GM12878 (cell line): Measurements from ENCODE around the gene NDUFB11. TPM values are rescaled to one million over a fixed set of nuclear protein-coding genes. Genes with fewer than 3 reads are reported as not detected.

ENCODE experiments used
- ATAC-seq: fragments of 200-7000 bp; cut with Tn5 transposase; 3 replicates; pipeline ENCODE4 v1.9.1; 2020; ENCODE audit warnings: mild to moderate bottlenecking, moderate library complexity
- BruUV-seq: library from RNA; stranded (reverse); fragments of 400-500 nt; replicated peaks from 2 replicates; lab custom pipeline; 2021; lab: Mats Ljungman, UMichigan
- CTCF ChIA-PET: fragments of 300-600 bp; sonication (Branson Sonifier 250); formaldehyde crosslinking; extraction: SDS; loops from one replicate; lab custom pipeline; 2021; ENCODE audit warnings: inconsistent platforms; lab: Yijun Ruan, JAX
- POLR2A ChIA-PET: fragments of 350-600 bp; formaldehyde crosslinking; extraction: SDS; loops from one replicate; lab custom pipeline; 2021; ENCODE audit warnings: inconsistent platforms; lab: Charles Lee
- RAD21 ChIA-PET: fragments of 300-600 bp; sonication (Branson Sonifier 250); formaldehyde crosslinking; loops from one replicate; lab custom pipeline; 2023; ENCODE audit warnings: antibody characterized with exemption; ENCODE audit not compliant: unreplicated experiment; lab: Charles Lee
- SMC1A ChIA-PET: fragments of 300-600 bp; sonication (Branson Sonifier 250); formaldehyde crosslinking; loops from one replicate; lab custom pipeline; 2023; ENCODE audit not compliant: unreplicated experiment, uncharacterized antibody; lab: Charles Lee
- DNase-seq: peaks from one replicate; pipeline ENCODE4 v3.0.0-alpha.2; 2011; ENCODE audit warnings: low read depth, low spot score
- FAIRE-seq: peaks from 3 replicates; lab custom pipeline; 2011; peaks lifted over from hg19 to GRCh38; lab: Jason Lieb, UNC
- H2AFZ ChIP-seq: 2 replicates; pipeline ENCODE4 v1.6.0; 2011; ENCODE audit warnings: low read depth, low read length, control low read depth; ENCODE audit not compliant: control insufficient read depth
- H3K27ac ChIP-seq: 2 replicates; pipeline ENCODE4 v1.5.1; 2011; ENCODE audit warnings: control low read depth; ENCODE audit not compliant: control insufficient read depth, insufficient read depth
- H3K27me3 ChIP-seq, 2 experiments: replicated peaks in 1 of 2; 2 replicates each; pipeline versions ENCODE4 v1.6.0 to v1.6.1; 2011; ENCODE audit warnings: low read length in 1 of 2; ENCODE audit not compliant: control insufficient read depth in 2 of 2, insufficient read depth in 2 of 2
- H3K36me3 ChIP-seq, 2 experiments: 2 replicates each; pipeline ENCODE4 v1.5.1; 2011; ENCODE audit warnings: low read length in 1 of 2; ENCODE audit not compliant: control insufficient read depth in 2 of 2, insufficient read depth in 2 of 2
- H3K4me1 ChIP-seq: 2 replicates; pipeline ENCODE4 v1.6.1; 2011; ENCODE audit warnings: mild to moderate bottlenecking, low read length, moderate library complexity, mixed read lengths; ENCODE audit not compliant: control insufficient read depth, insufficient read depth
- H3K4me2 ChIP-seq: 2 replicates; pipeline ENCODE4 v1.6.0; 2011; ENCODE audit warnings: control low read depth; ENCODE audit not compliant: control insufficient read depth, insufficient read depth
- H3K4me3 ChIP-seq: fragments of 200-600 bp; sonication (generic); 2 replicates; pipeline ENCODE4 v1.5.1; 2016
- H3K79me2 ChIP-seq: 2 replicates; pipeline ENCODE4 v1.6.0; 2011; ENCODE audit warnings: low read length; ENCODE audit not compliant: control insufficient read depth, insufficient read depth
- H3K9ac ChIP-seq: 2 replicates; pipeline ENCODE4 v1.8.0; 2011; ENCODE audit warnings: low read length, control low read depth, mixed read lengths; ENCODE audit not compliant: control insufficient read depth, insufficient read depth
- H3K9me3 ChIP-seq: replicated peaks from 3 replicates; pipeline ENCODE4 v1.5.1; 2011; ENCODE audit warnings: mild to moderate bottlenecking, low read length; ENCODE audit not compliant: control insufficient read depth, insufficient read depth
- H4K20me1 ChIP-seq: 2 replicates; pipeline ENCODE4 v1.6.0; 2011; ENCODE audit not compliant: control insufficient read depth, insufficient read depth
- ASH2L ChIP-seq: fragments of 300-600, 200-600 bp; sonication (generic); IDR thresholded peaks from 2 replicates; pipeline ENCODE4 v1.6.1; 2017; ENCODE audit warnings: low read depth, mild to moderate bottlenecking, borderline replicate concordance
- MTA2 ChIP-seq: fragments of 450-650 bp; IDR thresholded peaks from 2 replicates; pipeline ENCODE4 v1.6.1; 2016; ENCODE audit warnings: low read depth, mild to moderate bottlenecking, moderate library complexity
- MYC ChIP-seq: IDR thresholded peaks from 2 replicates; pipeline ENCODE4 v1.6.1; 2011; ENCODE audit warnings: mild to moderate bottlenecking, low read length, moderate library complexity, inconsistent platforms; ENCODE audit not compliant: insufficient read depth, insufficient replicate concordance, insufficient read length, severe bottlenecking
- NBN ChIP-seq: fragments of 450-650 bp; IDR thresholded peaks from 2 replicates; pipeline ENCODE4 v1.6.1; 2016
- NFXL1 ChIP-seq: fragments of 450-650 bp; IDR thresholded peaks from 2 replicates; pipeline ENCODE4 v1.6.1; 2017; ENCODE audit warnings: antibody characterized with exemption, mild to moderate bottlenecking, borderline replicate concordance
- RAD21 ChIP-seq: IDR thresholded peaks from 2 replicates; pipeline ENCODE4 v1.6.1; 2011; ENCODE audit warnings: mild to moderate bottlenecking, low read depth, low read length, moderate library complexity; ENCODE audit not compliant: insufficient read depth
- RB1 ChIP-seq: fragments of 450-650 bp; formaldehyde crosslinking; IDR thresholded peaks from 2 replicates; pipeline ENCODE4 v1.6.1; 2017; ENCODE audit warnings: mild to moderate bottlenecking, borderline replicate concordance
- RBBP5 ChIP-seq: fragments of 200-600 bp; sonication (generic); conservative IDR thresholded peaks from 2 replicates; pipeline ENCODE4 v1.6.1; 2016
- TCF7 ChIP-seq: IDR thresholded peaks from 2 replicates; pipeline ENCODE4 v1.6.1; 2014; ENCODE audit warnings: antibody characterized with exemption, borderline replicate concordance
- YBX1 ChIP-seq: fragments of 450-650 bp; IDR thresholded peaks from 2 replicates; pipeline ENCODE4 v1.6.1; 2016; ENCODE audit warnings: antibody characterized with exemption
- ZNF622 ChIP-seq: fragments of 450-650 bp; IDR thresholded peaks from 2 replicates; pipeline ENCODE4 v1.6.1; 2017; ENCODE audit warnings: mild to moderate bottlenecking, inconsistent platforms
- WGBS: methylation state at CpG from one replicate; pipeline ENCODE4 v1.1.6; 2016; ENCODE audit warnings: low lambda C conversion rate; ENCODE audit not compliant: insufficient replicate concordance, insufficient coverage; ENCODE audit errors: missing lambda C conversion rate; 5-methylcytosine and 5-hydroxymethylcytosine counted together
- in situ Hi-C: fragments of 300-500 bp; cut with MboI; formaldehyde crosslinking; loops from 9 replicates; pipeline ENCODE4 v1.14.3; 2018; ENCODE audit warnings: mixed read lengths
- intact Hi-C: fragments of 100-400 bp; cut with micrococcal nuclease; formaldehyde crosslinking; loops from one replicate; pipeline ENCODE4 v1.14.2; 2022; ENCODE audit not compliant: unreplicated experiment
- polyA plus RNA-seq, 11 experiments: library from polyadenylated mRNA; depleted of rRNA in 4 of 11; unstranded in 6 of 11; stranded (reverse) in 5 of 11; fragments of >200 nt; fragmentation: Nextera tagmentation in 4 of 11; fragmentation: Illumina TruSeq in 1 of 11; extraction: Ambion mirVana in 4 of 11; extraction: Trizol in 1 of 11; gene quantifications; 1 replicate in 1 of 11; 2 replicates in 10 of 11; pipeline versions ENCODE4 v1.2.1 to v1.2.3, GENCODE V29; 2011 to 2016; ENCODE audit warnings: inconsistent platforms in 2 of 11, missing spikeins in 2 of 11, low read depth in 1 of 11
- total RNA-seq, 4 experiments: library from RNA; depleted of rRNA in 3 of 4; stranded (reverse); fragments of >200 nt in 3 of 4; fragmentation: Illumina TruSeq in 1 of 4; extraction: Trizol in 1 of 4; gene quantifications; 2 replicates each; pipeline versions ENCODE4 v1.2.1 to v1.2.3, GENCODE V29; 2013 to 2021
- TF ChIP-seq, protein P1 (sequence below): fragments of 450-650 bp; IDR thresholded peaks from 2 replicates; pipeline ENCODE4 v1.6.1; 2017; ENCODE audit warnings: borderline replicate concordance

Gene NDUFB11
- total and polyA plus RNA-seq, 10 of the 15 experiments (the other 5 are each of a cell fraction or from before 2014, with no cell fraction given), result 16.1 to 202 (median 83.3) TPM

DNA sequence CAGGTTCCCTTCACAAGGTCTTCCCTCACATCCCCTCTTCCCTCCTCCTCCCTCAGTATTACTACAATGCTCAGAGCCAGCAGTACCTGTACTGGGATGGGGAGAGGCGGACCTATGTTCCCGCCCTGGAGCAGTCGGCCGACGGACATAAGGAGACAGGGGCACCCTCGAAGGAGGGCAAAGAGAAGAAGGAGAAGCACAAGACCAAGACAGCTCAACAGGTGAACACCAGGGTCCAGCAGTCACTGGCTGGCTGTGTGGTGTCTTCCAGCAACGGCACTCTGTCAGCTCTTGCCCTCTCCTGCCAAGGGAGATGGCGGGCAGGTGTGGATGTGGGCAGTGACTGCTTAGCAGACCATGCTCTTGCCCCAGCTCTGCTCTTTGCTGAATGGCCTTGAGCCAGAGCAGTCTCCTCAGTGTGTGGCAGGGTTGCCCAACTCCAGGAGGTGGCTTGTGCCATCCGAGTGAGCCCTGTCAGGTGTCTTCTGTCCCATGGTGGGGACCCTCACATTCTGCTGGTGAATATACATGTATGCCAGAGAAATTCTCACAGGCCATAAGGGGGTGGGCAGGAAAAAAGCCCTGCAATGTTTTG, 37.7 kb upstream of the NDUFB11 start:
- Histone ChIP-seq H2AFZ (no peak overlapping the region), H3K9me3 (no peaks in the 10 kb centered on the region), H3K36me3 (peaks cover 0 to 16% of the 10 kb centered on the region in 2 experiments; a peak in 3 of 4 replicates), H3K79me2 (no peaks in the 10 kb centered on the region), H3K27me3 (no peaks in the 10 kb centered on the region; a peak in 1 of 4 replicates), H4K20me1 (no peaks in the 10 kb centered on the region), H3K9ac (no peak overlapping the region), H3K4me3 (no peak overlapping the region), H3K4me1 (no peaks in the 10 kb centered on the region), H3K4me2 (no peak overlapping the region), H3K27ac (no peak overlapping the region)
- 70% methylated on average over 9 of the region's 9 CpGs for WGBS
- RAD21 ChIA-PET, result no interaction called here
- intact Hi-C loops, result no loop called here
- no TSS peak for BruUV-seq
- in situ Hi-C loops, result no loop called here
- no peak for DNase-seq
- SMC1A ChIA-PET, result no interaction called here
- FAIRE-seq, result no peak
- POLR2A ChIA-PET, result no interaction called here
- CTCF ChIA-PET, result no interaction called here
- ATAC-seq, result no peak
- TF ChIP-seq YBX1 (no peak), MTA2 (no peak), RAD21 (no peak), MYC (no peak), NBN (no peak), ASH2L (no peak), RBBP5 (no peak), NFXL1 (no peak), ZNF622 (no peak), TCF7 (no peak), RB1 (no peak)
- TF ChIP-seq, protein P1, sequence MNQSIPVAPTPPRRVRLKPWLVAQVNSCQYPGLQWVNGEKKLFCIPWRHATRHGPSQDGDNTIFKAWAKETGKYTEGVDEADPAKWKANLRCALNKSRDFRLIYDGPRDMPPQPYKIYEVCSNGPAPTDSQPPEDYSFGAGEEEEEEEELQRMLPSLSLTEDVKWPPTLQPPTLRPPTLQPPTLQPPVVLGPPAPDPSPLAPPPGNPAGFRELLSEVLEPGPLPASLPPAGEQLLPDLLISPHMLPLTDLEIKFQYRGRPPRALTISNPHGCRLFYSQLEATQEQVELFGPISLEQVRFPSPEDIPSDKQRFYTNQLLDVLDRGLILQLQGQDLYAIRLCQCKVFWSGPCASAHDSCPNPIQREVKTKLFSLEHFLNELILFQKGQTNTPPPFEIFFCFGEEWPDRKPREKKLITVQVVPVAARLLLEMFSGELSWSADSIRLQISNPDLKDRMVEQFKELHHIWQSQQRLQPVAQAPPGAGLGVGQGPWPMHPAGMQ, result no peak
